Transverse colon (tissue), 4 donors: ENCODE measurements around the gene GPR39.

Experiments used
- CTCF ChIP-seq, 5 experiments: fragments of 200-600 bp in 3 of 5; fragments of 450-650 bp in 2 of 5; sonication (generic) in 3 of 5; IDR thresholded peaks; 1 replicate in 2 of 5; 2 replicates in 3 of 5; pipeline ENCODE4 v1.5.1; 2016 to 2017; ENCODE audit warnings: antibody characterized with exemption in 5 of 5, inconsistent platforms in 3 of 5, mild to moderate bottlenecking in 2 of 5, moderate library complexity in 1 of 5
- EP300 ChIP-seq: sonication (generic); formaldehyde crosslinking; IDR thresholded peaks from one replicate; pipeline ENCODE4 v1.6.1; 2017; ENCODE audit warnings: antibody characterized with exemption, low read depth
- POLR2AphosphoS5 ChIP-seq, 3 donors: sonication (generic); formaldehyde crosslinking; IDR thresholded peaks; one replicate each; pipeline ENCODE4 v1.6.1; 2016; ENCODE audit warnings: antibody characterized with exemption in 3 of 3

GRCh38 chr2:132519566-132519965, 103.0 kb downstream of the GPR39 start:
- TF ChIP-seq CTCF (IDR thresholded peaks at IDR 0.05) (no peak), POLR2AphosphoS5 (IDR thresholded peaks at IDR 0.05) (no peak), EP300 (no peak)
